ENCODE data around the gene DLG2. TPM values are rescaled to one million over a fixed set of nuclear protein-coding genes. Genes with fewer than 3 reads are reported as not detected.

DLG2 gene
- total and polyA plus RNA-seq, 2 donors (not counting 3 experiments of a cell fraction or from before 2014, with no cell fraction given), result 0.15 to 1.1 TPM

GRCh38 chr11:83629775-83630174 is 1997.4 kb downstream of the DLG2 start:
- Histone ChIP-seq H4K20me1 (replicated peaks; ENCODE audit: control insufficient read depth, extremely low read depth, insufficient read depth, low read length) (no peaks in the 10 kb centered on the region), H3K4me2 (ENCODE audit: insufficient read depth, low read length) (no peak overlapping the region), H3K79me2 (ENCODE audit: control insufficient read depth, insufficient read depth, low read length) (no peaks in the 10 kb centered on the region), H3K9me3 (replicated peaks; ENCODE audit: control insufficient read depth, insufficient read depth, low read length) (no peaks in the 10 kb centered on the region), H3K27ac (ENCODE audit: insufficient read depth, low read depth, low read length) (no peak overlapping the region), H3K4me3 (replicated peaks in 1 of 3; ENCODE audit: insufficient read depth in 1 of 3, low read depth in 1 of 3, low read length in 3 of 3) (no peak overlapping the region), H3K9ac (replicated peaks; ENCODE audit: extremely low read depth, insufficient read depth, low read length) (no peak overlapping the region), H3K9me1 (replicated peaks; ENCODE audit: control insufficient read depth, extremely low read depth, insufficient read depth, low read length) (no peaks in the 10 kb centered on the region), H3K4me1 (ENCODE audit: control insufficient read depth, extremely low read depth, insufficient read depth, low read length) (no peaks in the 10 kb centered on the region), H2AFZ (ENCODE audit: low read depth, low read length) (no peak overlapping the region), H3K27me3 (ENCODE audit: control insufficient read depth in 2 of 2, insufficient read depth in 2 of 2, low read length in 2 of 2) (no peaks in the 10 kb centered on the region), H3K36me3 (ENCODE audit: control insufficient read depth in 2 of 2, extremely low read depth in 1 of 2, insufficient read depth in 2 of 2, low read length in 2 of 2) (no peaks in the 10 kb centered on the region)
- dilution Hi-C loops (cut with MboI; ENCODE audit: extremely low pct_ligation_motif_present, low sequenced_read_pairs) (no loop called here), intact Hi-C loops (cut with micrococcal nuclease) (no loop called here)
- TF ChIP-seq FOS (IDR thresholded peaks at IDR 0.05; ENCODE audit: borderline replicate concordance, insufficient read depth, low read length), result no peak
- ChIA-PET CTCF (no interaction called here), POLR2A (no interaction called here)
- DNase-seq (ENCODE audit: low read depth, low spot score), result no peak
- no peak for FAIRE-seq
- no TSS peak for BruUV-seq (replicated peaks)

DNA sequence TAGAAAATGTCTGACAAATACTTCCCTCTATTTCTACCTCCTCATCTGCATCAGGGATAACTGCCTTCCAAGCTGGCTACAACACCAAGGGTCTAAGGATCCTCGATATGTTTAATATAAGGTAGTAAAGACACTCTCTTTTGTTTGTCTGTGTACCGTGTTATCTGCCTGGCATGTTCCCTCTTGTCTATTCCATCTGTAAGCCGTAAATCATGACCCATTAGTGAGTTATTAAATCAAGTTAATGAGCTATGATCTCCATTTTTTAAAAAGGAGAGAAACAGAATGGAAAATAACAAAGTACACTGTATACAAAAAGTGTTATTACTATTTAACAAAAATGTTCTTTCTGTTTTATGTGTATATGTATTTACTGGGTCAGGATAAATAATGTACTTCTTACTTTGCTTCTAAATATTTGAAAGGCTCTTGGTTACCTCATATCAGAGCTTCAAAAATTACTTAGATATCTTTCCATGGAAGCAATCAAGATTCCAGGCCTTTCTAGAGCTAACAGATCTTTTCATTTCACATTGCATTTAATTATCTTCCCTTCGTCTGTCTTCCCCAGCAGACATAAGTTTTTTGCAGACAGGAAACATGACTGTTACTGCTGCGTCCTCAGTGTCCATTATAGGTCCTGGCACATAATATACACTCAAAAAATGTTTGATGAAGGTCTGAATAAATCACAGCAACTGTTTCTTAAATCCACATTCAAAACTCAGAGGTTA is 1998.4 kb downstream of the DLG2 start:
- H3K4me1 ChIP-seq (ENCODE audit: control insufficient read depth, extremely low read depth, insufficient read depth, low read length), result no peaks in the 10 kb centered on the region
- no peak overlapping the region for H3K9ac ChIP-seq (replicated peaks; ENCODE audit: extremely low read depth, insufficient read depth, low read length)
- no peaks in the 10 kb centered on the region for H4K20me1 ChIP-seq (replicated peaks; ENCODE audit: control insufficient read depth, extremely low read depth, insufficient read depth, low read length)
- no peak for FAIRE-seq
- H3K27me3 ChIP-seq (ENCODE audit: control insufficient read depth in 2 of 2, insufficient read depth in 2 of 2, low read length in 2 of 2), result no peaks in the 10 kb centered on the region
- H3K27ac ChIP-seq (ENCODE audit: insufficient read depth, low read depth, low read length), result no peak overlapping the region
- no peak for DNase-seq (ENCODE audit: low read depth, low spot score)
- BruUV-seq (replicated peaks), result no TSS peak
- intact Hi-C loops (cut with micrococcal nuclease) (no loop called here), dilution Hi-C loops (cut with MboI; ENCODE audit: extremely low pct_ligation_motif_present, low sequenced_read_pairs) (no loop called here)
- ChIA-PET POLR2A (no interaction called here), CTCF (no interaction called here)
- H3K79me2 ChIP-seq (ENCODE audit: control insufficient read depth, insufficient read depth, low read length), result no peaks in the 10 kb centered on the region
- H3K4me2 ChIP-seq (ENCODE audit: insufficient read depth, low read length), result no peak overlapping the region
- H2AFZ ChIP-seq (ENCODE audit: low read depth, low read length), result no peak overlapping the region
- no peaks in the 10 kb centered on the region for H3K36me3 ChIP-seq (ENCODE audit: control insufficient read depth in 2 of 2, extremely low read depth in 1 of 2, insufficient read depth in 2 of 2, low read length in 2 of 2)
- no peaks in the 10 kb centered on the region for H3K9me1 ChIP-seq (replicated peaks; ENCODE audit: control insufficient read depth, extremely low read depth, insufficient read depth, low read length)
- H3K9me3 ChIP-seq (replicated peaks; ENCODE audit: control insufficient read depth, insufficient read depth, low read length), result no peaks in the 10 kb centered on the region
- TF ChIP-seq CTCF (IDR thresholded peaks at IDR 0.05; ENCODE audit: extremely low read depth in 1 of 2, insufficient read depth in 1 of 2, low read depth in 1 of 2, low read length in 2 of 2), result no peak
- TF ChIP-seq, protein P1, sequence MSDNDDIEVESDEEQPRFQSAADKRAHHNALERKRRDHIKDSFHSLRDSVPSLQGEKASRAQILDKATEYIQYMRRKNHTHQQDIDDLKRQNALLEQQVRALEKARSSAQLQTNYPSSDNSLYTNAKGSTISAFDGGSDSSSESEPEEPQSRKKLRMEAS (IDR thresholded peaks at IDR 0.05; ENCODE audit: insufficient read depth, insufficient read length), result no peak
- no peak for TF ChIP-seq JUN (IDR thresholded peaks at IDR 0.05; ENCODE audit: borderline replicate concordance, insufficient read depth, insufficient read length, low read depth)
- TF ChIP-seq POLR2A (IDR thresholded peaks at IDR 0.05; ENCODE audit: low read depth, low read length), result no peak
- H3K4me3 ChIP-seq (replicated peaks in 1 of 3; ENCODE audit: insufficient read depth in 1 of 3, low read depth in 1 of 3, low read length in 3 of 3), result no peak overlapping the region
